Spleen (tissue), 7 donors: ENCODE measurements around the gene BPIFA3.

Experiments
- CTCF ChIP-seq, 11 experiments: fragments of 200-600 bp in 7 of 11; fragments of 450-650 bp in 4 of 11; sonication (generic) in 4 of 11; IDR thresholded peaks in 8 of 11; conservative IDR thresholded peaks in 3 of 11; 1 replicate in 7 of 11; 2 replicates in 4 of 11; pipeline versions ENCODE4 v1.4.0 to v1.8.0; 2016 to 2021; ENCODE audit warnings: antibody characterized with exemption in 11 of 11, inconsistent platforms in 4 of 11, mild to moderate bottlenecking in 1 of 11
- POLR2A ChIP-seq, 3 donors: fragments of 450-650 bp; IDR thresholded peaks; one replicate each; pipeline ENCODE4 v1.5.1; 2017; ENCODE audit warnings: antibody characterized with exemption in 3 of 3, mild to moderate bottlenecking in 1 of 3
- donor health status: DM: no; HTN: no; CAD: no; lungs with moderate emphysema.
- donor health status: DM: no; HTN: no; CAD: no.
- donor health status: DM: no; HTN: no; CAD: no.

- TF ChIP-seq POLR2A (IDR thresholded peaks at IDR 0.05) (no peak), CTCF (IDR thresholded peaks at IDR 0.05 in 8 of 11, conservative IDR thresholded peaks at IDR 0.05 in 3 of 11) (no peak)
Measured at GRCh38 chr20:33275215-33275614, 58.1 kb downstream of the BPIFA3 start.
